HEK293 (cell line): ENCODE measurements around the gene MMS19.
A peak's percentile ranks its signal among the peaks of the same experiment; 100 is the strongest.

Source experiments
- EGR2 ChIP-seq: fragments of 450-650 bp; formaldehyde crosslinking; IDR thresholded peaks from 2 replicates; pipeline ENCODE4 v1.5.1; 2016; ENCODE audit warnings: low read depth, missing biosample characterization, missing genetic modification characterization
- HOXA7 ChIP-seq: sonication (generic); formaldehyde crosslinking; IDR thresholded peaks from 2 replicates; pipeline ENCODE4 v1.8.1; 2022; ENCODE audit warnings: missing genetic modification reagents, borderline replicate concordance
- MYNN ChIP-seq: fragments of 450-650 bp; formaldehyde crosslinking; IDR thresholded peaks from 2 replicates; pipeline ENCODE4 v1.5.1; 2016; ENCODE audit warnings: missing biosample characterization, missing genetic modification characterization, borderline replicate concordance
- OVOL3 ChIP-seq: fragments of 450-650 bp; formaldehyde crosslinking; IDR thresholded peaks from 2 replicates; pipeline ENCODE4 v1.5.1; 2016; ENCODE audit warnings: missing biosample characterization, missing genetic modification characterization
- SETDB1 ChIP-seq: IDR thresholded peaks from one replicate; pipeline ENCODE4 v1.6.1; 2017; ENCODE audit warnings: mild to moderate bottlenecking, low read length, moderate library complexity, mixed read lengths; ENCODE audit not compliant: insufficient read length
- SP3 ChIP-seq: fragments of 450-650 bp; formaldehyde crosslinking; IDR thresholded peaks from 2 replicates; pipeline ENCODE4 v1.5.1; 2016; ENCODE audit warnings: missing biosample characterization, missing genetic modification characterization
- ZFHX2 ChIP-seq: fragments of 450-650 bp; formaldehyde crosslinking; conservative IDR thresholded peaks from 2 replicates; pipeline ENCODE4 v1.5.1; 2016; ENCODE audit warnings: missing biosample characterization, missing genetic modification characterization
- ZNF121 ChIP-seq: fragments of 450-650 bp; formaldehyde crosslinking; IDR thresholded peaks from 2 replicates; pipeline ENCODE4 v1.5.1; 2016; ENCODE audit warnings: missing biosample characterization, missing genetic modification characterization
- ZNF132 ChIP-seq: fragments of 450-650 bp; formaldehyde crosslinking; IDR thresholded peaks from 2 replicates; pipeline ENCODE4 v1.5.1; 2017; ENCODE audit warnings: missing biosample characterization, missing genetic modification characterization, borderline replicate concordance
- ZNF133 ChIP-seq: fragments of 450-650 bp; formaldehyde crosslinking; IDR thresholded peaks from 2 replicates; pipeline ENCODE4 v1.5.1; 2016; ENCODE audit warnings: missing biosample characterization, missing genetic modification characterization
- ZNF19 ChIP-seq: fragments of 450-650 bp; formaldehyde crosslinking; IDR thresholded peaks from 2 replicates; pipeline ENCODE4; 2016; ENCODE audit warnings: missing biosample characterization, missing genetic modification characterization, low read depth
- ZNF23 ChIP-seq: fragments of 450-650 bp; formaldehyde crosslinking; IDR thresholded peaks from 2 replicates; pipeline ENCODE4 v1.5.1; 2016; ENCODE audit warnings: missing biosample characterization, missing genetic modification characterization, borderline replicate concordance
- ZNF335 ChIP-seq: fragments of 450-650 bp; formaldehyde crosslinking; conservative IDR thresholded peaks from 2 replicates; pipeline ENCODE4 v1.5.1; 2016; ENCODE audit warnings: missing biosample characterization, missing genetic modification characterization
- ZNF473 ChIP-seq: fragments of 450-650 bp; formaldehyde crosslinking; IDR thresholded peaks from 2 replicates; pipeline ENCODE4 v1.5.1; 2017; ENCODE audit warnings: missing biosample characterization, missing genetic modification characterization
- ZNF48 ChIP-seq: fragments of 450-650 bp; formaldehyde crosslinking; IDR thresholded peaks from 2 replicates; pipeline ENCODE4 v1.5.1; 2016; ENCODE audit warnings: missing biosample characterization, missing genetic modification characterization
- ZNF529 ChIP-seq: fragments of 450-650 bp; formaldehyde crosslinking; IDR thresholded peaks from 2 replicates; pipeline ENCODE4 v1.5.1; 2017; ENCODE audit warnings: missing genetic modification characterization, missing biosample characterization; ENCODE audit not compliant: insufficient replicate concordance
- ZNF585B ChIP-seq: fragments of 450-650 bp; formaldehyde crosslinking; IDR thresholded peaks from 2 replicates; pipeline ENCODE4 v1.5.1; 2016; ENCODE audit warnings: missing biosample characterization, missing genetic modification characterization
- ZNF626 ChIP-seq: fragments of 450-650 bp; sonication (Bioruptor Pico); formaldehyde crosslinking; IDR thresholded peaks from 2 replicates; pipeline ENCODE4 v1.5.1; 2018; ENCODE audit warnings: missing biosample characterization, missing genetic modification characterization, inconsistent platforms
- ZNF654 ChIP-seq: fragments of 450-650 bp; formaldehyde crosslinking; IDR thresholded peaks from 2 replicates; pipeline ENCODE4 v1.5.1; 2016; ENCODE audit warnings: low read depth, missing biosample characterization, missing genetic modification characterization
- ZNF660 ChIP-seq: fragments of 450-650 bp; IDR thresholded peaks from 2 replicates; pipeline ENCODE4 v1.5.1; 2018; ENCODE audit warnings: missing biosample characterization, mild to moderate bottlenecking, missing genetic modification characterization
- ZNF664 ChIP-seq: fragments of 450-650 bp; formaldehyde crosslinking; IDR thresholded peaks from 2 replicates; pipeline ENCODE4 v1.5.1; 2016; ENCODE audit warnings: missing biosample characterization, missing genetic modification characterization
- ZNF830 ChIP-seq: fragments of 450-650 bp; IDR thresholded peaks from 2 replicates; pipeline ENCODE4 v1.5.0; 2018; ENCODE audit warnings: missing biosample characterization, missing genetic modification characterization, low read depth, mild to moderate bottlenecking, moderate library complexity
- TF ChIP-seq, protein P1 (sequence below): fragments of 450-650 bp; formaldehyde crosslinking; IDR thresholded peaks from 2 replicates; pipeline ENCODE4 v1.5.1; 2016; ENCODE audit warnings: missing biosample characterization, missing genetic modification characterization
- TF ChIP-seq, protein P2 (sequence below): fragments of 450-650 bp; formaldehyde crosslinking; IDR thresholded peaks from 2 replicates; pipeline ENCODE4 v1.5.1; 2016; ENCODE audit warnings: missing biosample characterization, missing genetic modification characterization
- TF ChIP-seq, protein P3 (sequence below): fragments of 450-650 bp; formaldehyde crosslinking; IDR thresholded peaks from 2 replicates; pipeline ENCODE4 v1.5.1; 2016; ENCODE audit warnings: missing biosample characterization, missing genetic modification characterization
- TF ChIP-seq, protein P4 (sequence below): fragments of 450-650 bp; formaldehyde crosslinking; IDR thresholded peaks from 2 replicates; pipeline ENCODE4 v1.5.1; 2016; ENCODE audit warnings: missing biosample characterization, missing genetic modification characterization
- TF ChIP-seq, protein P5 (sequence below): fragments of 450-650 bp; formaldehyde crosslinking; IDR thresholded peaks from 2 replicates; pipeline ENCODE4 v1.5.1; 2016; ENCODE audit warnings: missing biosample characterization, missing genetic modification characterization, borderline replicate concordance
- TF ChIP-seq, protein P6 (sequence below): fragments of 450-650 bp; formaldehyde crosslinking; IDR thresholded peaks from 2 replicates; pipeline ENCODE4 v1.5.1; 2016; ENCODE audit warnings: missing biosample characterization, missing genetic modification characterization

The MMS19 gene

DNA sequence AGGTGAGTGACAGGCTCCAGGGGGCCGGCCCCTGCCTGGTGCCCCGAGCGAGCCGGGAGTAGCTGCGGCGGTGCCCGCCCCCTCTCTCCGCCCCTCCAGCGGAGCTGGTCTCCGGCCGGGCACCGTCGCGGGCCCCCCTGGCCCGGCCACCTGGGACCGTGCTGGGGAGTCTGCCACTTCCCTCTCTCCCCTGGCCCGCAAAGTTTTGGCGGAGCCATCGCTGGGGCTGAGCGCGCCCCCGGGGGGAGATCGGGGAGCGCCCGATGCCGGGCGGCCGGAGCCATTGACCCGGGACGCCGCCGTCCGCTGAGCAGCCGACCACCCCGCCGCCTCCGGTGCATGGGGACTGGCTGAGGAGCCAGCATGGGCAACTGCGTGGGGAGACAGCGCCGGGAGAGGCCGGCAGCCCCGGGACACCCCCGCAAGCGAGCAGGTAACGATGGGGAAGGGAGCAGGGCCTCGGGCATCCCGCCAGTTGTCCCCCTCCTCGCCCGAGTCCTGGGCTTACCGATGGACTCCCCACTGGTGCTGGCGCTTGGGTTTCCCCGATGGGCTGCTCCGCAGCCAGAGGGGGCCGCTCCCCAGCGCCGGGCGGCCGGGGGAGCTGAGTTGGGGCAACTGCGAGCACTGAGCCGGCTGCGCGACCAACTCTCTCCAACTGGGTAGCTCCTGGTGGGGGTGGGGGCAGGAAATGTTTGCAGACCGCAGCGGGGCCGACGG, 779 bp upstream of the MMS19 start, which contains the start of gene UBTD1 (continued):
- TF ChIP-seq, protein P1, sequence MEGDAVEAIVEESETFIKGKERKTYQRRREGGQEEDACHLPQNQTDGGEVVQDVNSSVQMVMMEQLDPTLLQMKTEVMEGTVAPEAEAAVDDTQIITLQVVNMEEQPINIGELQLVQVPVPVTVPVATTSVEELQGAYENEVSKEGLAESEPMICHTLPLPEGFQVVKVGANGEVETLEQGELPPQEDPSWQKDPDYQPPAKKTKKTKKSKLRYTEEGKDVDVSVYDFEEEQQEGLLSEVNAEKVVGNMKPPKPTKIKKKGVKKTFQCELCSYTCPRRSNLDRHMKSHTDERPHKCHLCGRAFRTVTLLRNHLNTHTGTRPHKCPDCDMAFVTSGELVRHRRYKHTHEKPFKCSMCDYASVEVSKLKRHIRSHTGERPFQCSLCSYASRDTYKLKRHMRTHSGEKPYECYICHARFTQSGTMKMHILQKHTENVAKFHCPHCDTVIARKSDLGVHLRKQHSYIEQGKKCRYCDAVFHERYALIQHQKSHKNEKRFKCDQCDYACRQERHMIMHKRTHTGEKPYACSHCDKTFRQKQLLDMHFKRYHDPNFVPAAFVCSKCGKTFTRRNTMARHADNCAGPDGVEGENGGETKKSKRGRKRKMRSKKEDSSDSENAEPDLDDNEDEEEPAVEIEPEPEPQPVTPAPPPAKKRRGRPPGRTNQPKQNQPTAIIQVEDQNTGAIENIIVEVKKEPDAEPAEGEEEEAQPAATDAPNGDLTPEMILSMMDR (tag by site-specific recombination) = no peak
- peak; percentile 48; the same call in 1 of the 2 replicates for TF ChIP-seq ZNF660
- TF ChIP-seq ZNF132 (tag by site-specific recombination) = no peak
- TF ChIP-seq ZNF654 = no peak
- no peak for TF ChIP-seq SETDB1
- TF ChIP-seq, protein P2, sequence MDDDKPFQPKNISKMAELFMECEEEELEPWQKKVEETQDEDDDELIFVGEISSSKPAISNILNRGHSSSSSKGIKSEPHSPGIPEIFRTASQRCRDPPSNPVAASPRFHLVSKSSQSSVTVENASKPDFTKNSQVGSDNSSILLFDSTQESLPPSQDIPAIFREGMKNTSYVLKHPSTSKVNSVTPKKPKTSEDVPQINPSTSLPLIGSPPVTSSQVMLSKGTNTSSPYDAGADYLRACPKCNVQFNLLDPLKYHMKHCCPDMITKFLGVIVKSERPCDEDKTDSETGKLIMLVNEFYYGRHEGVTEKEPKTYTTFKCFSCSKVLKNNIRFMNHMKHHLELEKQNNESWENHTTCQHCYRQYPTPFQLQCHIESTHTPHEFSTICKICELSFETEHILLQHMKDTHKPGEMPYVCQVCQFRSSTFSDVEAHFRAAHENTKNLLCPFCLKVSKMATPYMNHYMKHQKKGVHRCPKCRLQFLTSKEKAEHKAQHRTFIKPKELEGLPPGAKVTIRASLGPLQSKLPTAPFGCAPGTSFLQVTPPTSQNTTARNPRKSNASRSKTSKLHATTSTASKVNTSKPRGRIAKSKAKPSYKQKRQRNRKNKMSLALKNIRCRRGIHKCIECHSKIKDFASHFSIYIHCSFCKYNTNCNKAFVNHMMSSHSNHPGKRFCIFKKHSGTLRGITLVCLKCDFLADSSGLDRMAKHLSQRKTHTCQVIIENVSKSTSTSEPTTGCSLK = no peak
- TF ChIP-seq ZNF585B = no peak
- TF ChIP-seq ZNF133 = no peak
- no peak for TF ChIP-seq ZNF626 (tag by site-specific recombination)
- TF ChIP-seq ZNF664 (tag by site-specific recombination) = no peak
- TF ChIP-seq, protein P3, sequence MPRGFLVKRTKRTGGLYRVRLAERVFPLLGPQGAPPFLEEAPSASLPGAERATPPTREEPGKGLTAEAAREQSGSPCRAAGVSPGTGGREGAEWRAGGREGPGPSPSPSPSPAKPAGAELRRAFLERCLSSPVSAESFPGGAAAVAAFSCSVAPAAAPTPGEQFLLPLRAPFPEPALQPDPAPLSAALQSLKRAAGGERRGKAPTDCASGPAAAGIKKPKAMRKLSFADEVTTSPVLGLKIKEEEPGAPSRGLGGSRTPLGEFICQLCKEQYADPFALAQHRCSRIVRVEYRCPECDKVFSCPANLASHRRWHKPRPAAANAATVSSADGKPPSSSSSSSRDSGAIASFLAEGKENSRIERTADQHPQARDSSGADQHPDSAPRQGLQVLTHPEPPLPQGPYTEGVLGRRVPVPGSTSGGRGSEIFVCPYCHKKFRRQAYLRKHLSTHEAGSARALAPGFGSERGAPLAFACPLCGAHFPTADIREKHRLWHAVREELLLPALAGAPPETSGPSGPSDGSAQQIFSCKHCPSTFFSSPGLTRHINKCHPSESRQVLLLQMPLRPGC (tag by site-specific recombination) = no peak
- no peak for TF ChIP-seq ZNF48
- TF ChIP-seq ZNF335 (tag by site-specific recombination) = peak; percentile 82
- no peak for TF ChIP-seq ZNF19 (tag by site-specific recombination)
- TF ChIP-seq HOXA7 (CRISPR knock-in tag) = no peak
- no peak for TF ChIP-seq ZNF23 (tag by site-specific recombination)
- TF ChIP-seq, protein P4, sequence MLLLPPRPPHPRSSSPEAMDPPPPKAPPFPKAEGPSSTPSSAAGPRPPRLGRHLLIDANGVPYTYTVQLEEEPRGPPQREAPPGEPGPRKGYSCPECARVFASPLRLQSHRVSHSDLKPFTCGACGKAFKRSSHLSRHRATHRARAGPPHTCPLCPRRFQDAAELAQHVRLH (tag by site-specific recombination) = no peak
- TF ChIP-seq, protein P5, sequence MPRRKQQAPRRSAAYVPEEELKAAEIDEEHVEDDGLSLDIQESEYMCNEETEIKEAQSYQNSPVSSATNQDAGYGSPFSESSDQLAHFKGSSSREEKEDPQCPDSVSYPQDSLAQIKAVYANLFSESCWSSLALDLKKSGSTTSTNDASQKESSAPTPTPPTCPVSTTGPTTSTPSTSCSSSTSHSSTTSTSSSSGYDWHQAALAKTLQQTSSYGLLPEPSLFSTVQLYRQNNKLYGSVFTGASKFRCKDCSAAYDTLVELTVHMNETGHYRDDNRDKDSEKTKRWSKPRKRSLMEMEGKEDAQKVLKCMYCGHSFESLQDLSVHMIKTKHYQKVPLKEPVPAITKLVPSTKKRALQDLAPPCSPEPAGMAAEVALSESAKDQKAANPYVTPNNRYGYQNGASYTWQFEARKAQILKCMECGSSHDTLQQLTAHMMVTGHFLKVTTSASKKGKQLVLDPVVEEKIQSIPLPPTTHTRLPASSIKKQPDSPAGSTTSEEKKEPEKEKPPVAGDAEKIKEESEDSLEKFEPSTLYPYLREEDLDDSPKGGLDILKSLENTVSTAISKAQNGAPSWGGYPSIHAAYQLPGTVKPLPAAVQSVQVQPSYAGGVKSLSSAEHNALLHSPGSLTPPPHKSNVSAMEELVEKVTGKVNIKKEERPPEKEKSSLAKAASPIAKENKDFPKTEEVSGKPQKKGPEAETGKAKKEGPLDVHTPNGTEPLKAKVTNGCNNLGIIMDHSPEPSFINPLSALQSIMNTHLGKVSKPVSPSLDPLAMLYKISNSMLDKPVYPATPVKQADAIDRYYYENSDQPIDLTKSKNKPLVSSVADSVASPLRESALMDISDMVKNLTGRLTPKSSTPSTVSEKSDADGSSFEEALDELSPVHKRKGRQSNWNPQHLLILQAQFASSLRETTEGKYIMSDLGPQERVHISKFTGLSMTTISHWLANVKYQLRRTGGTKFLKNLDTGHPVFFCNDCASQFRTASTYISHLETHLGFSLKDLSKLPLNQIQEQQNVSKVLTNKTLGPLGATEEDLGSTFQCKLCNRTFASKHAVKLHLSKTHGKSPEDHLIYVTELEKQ (tag by site-specific recombination) = no peak
- no peak for TF ChIP-seq SP3 (tag by site-specific recombination)
- no peak for TF ChIP-seq EGR2
- peak; percentile 68 for TF ChIP-seq ZFHX2
- no peak for TF ChIP-seq OVOL3 (tag by site-specific recombination)
- no peak for TF ChIP-seq ZNF529
- no peak for TF ChIP-seq ZNF830
- TF ChIP-seq ZNF473 (tag by site-specific recombination) = no peak
- peak; percentile 52; the same call in 1 of the 2 replicates for TF ChIP-seq ZNF121 (tag by site-specific recombination)
- TF ChIP-seq, protein P6, sequence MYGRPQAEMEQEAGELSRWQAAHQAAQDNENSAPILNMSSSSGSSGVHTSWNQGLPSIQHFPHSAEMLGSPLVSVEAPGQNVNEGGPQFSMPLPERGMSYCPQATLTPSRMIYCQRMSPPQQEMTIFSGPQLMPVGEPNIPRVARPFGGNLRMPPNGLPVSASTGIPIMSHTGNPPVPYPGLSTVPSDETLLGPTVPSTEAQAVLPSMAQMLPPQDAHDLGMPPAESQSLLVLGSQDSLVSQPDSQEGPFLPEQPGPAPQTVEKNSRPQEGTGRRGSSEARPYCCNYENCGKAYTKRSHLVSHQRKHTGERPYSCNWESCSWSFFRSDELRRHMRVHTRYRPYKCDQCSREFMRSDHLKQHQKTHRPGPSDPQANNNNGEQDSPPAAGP (tag by site-specific recombination) = no peak
- TF ChIP-seq MYNN (tag by site-specific recombination) = no peak
